HepG2 (cell line): ENCODE results near the gene PIM1. TPM values are rescaled to one million over a fixed set of nuclear protein-coding genes. Genes with fewer than 3 reads are reported as not detected.

ENCODE experiments used
- CBX2 ChIP-seq, 2 experiments: fragments of 200-600 bp in 1 of 2; sonication (generic); formaldehyde crosslinking in 1 of 2; IDR thresholded peaks; 2 replicates each; pipeline versions ENCODE4 v1.7.0 to v1.8.1; 2018 to 2022; ENCODE audit warnings: low read depth in 2 of 2, low read length in 1 of 2, mild to moderate bottlenecking in 1 of 2, missing genetic modification reagents in 1 of 2
- FOSL2 ChIP-seq: sonication (generic); formaldehyde crosslinking; IDR thresholded peaks from 2 replicates; pipeline ENCODE4 v1.4.0; 2020; ENCODE audit warnings: missing genetic modification reagents
- GATAD2A ChIP-seq: IDR thresholded peaks from 2 replicates; pipeline ENCODE4 v1.6.1; 2016
- MYNN ChIP-seq: sonication (generic); formaldehyde crosslinking; IDR thresholded peaks from 2 replicates; pipeline ENCODE4 v1.4.0; 2020; ENCODE audit warnings: mild to moderate bottlenecking, low read depth, missing genetic modification reagents
- NPAS2 ChIP-seq: sonication (generic); formaldehyde crosslinking; IDR thresholded peaks from 2 replicates; pipeline ENCODE4 v1.8.0; 2022; ENCODE audit warnings: mild to moderate bottlenecking, missing genetic modification reagents, borderline replicate concordance
- SATB2 ChIP-seq: sonication (generic); formaldehyde crosslinking; IDR thresholded peaks from 2 replicates; pipeline ENCODE4 v1.5.0; 2020; ENCODE audit warnings: missing genetic modification reagents
- TEAD2 ChIP-seq: sonication (generic); formaldehyde crosslinking; IDR thresholded peaks from 2 replicates; pipeline ENCODE4 v1.9.0; 2021; ENCODE audit warnings: missing genetic modification reagents
- TP53 ChIP-seq: sonication (generic); formaldehyde crosslinking; conservative IDR thresholded peaks from 2 replicates; pipeline ENCODE4 v1.4.0; 2020; ENCODE audit warnings: missing genetic modification reagents
- ZFP36L1 ChIP-seq: sonication (generic); formaldehyde crosslinking; IDR thresholded peaks from 2 replicates; pipeline ENCODE4 v1.8.0; 2022; ENCODE audit warnings: mild to moderate bottlenecking, missing genetic modification reagents, moderate library complexity
- ZKSCAN5 ChIP-seq: sonication (generic); formaldehyde crosslinking; IDR thresholded peaks from 2 replicates; pipeline ENCODE4 v1.5.1; 2020; ENCODE audit warnings: mild to moderate bottlenecking, missing genetic modification reagents
- ZNF547 ChIP-seq: sonication (generic); formaldehyde crosslinking; IDR thresholded peaks from 2 replicates; pipeline ENCODE4 v1.5.1; 2020; ENCODE audit warnings: mild to moderate bottlenecking, missing genetic modification reagents
- ZNF746 ChIP-seq: sonication (generic); formaldehyde crosslinking; IDR thresholded peaks from 2 replicates; pipeline ENCODE4 v1.8.0; 2022; ENCODE audit warnings: mild to moderate bottlenecking, missing genetic modification reagents
- polyA plus RNA-seq, 8 experiments: library from polyadenylated mRNA; depleted of rRNA in 3 of 8; stranded (reverse) in 7 of 8; unstranded in 1 of 8; fragments of >200 nt; fragmentation: Illumina TruSeq in 4 of 8; extraction: Trizol in 4 of 8; gene quantifications; 2 replicates each; pipeline versions ENCODE4 v1.2.1 to v1.2.3, GENCODE V29; 2011 to 2016; ENCODE audit warnings: low read depth in 4 of 8, missing spikeins in 1 of 8, mixed read lengths in 1 of 8; ENCODE audit not compliant: insufficient read depth in 1 of 8
- total RNA-seq, 5 experiments: library from RNA; depleted of rRNA; stranded (reverse); fragments of >200 nt; fragmentation: Illumina TruSeq; extraction: Trizol; gene quantifications; 2 replicates each; pipeline ENCODE4 v1.2.3, GENCODE V29; 2016; ENCODE audit warnings: low read depth in 1 of 5
- TF ChIP-seq, protein P1 (sequence below): sonication (generic); formaldehyde crosslinking; conservative IDR thresholded peaks from 2 replicates; pipeline ENCODE4 v1.4.0; 2020; ENCODE audit warnings: missing genetic modification reagents
- TF ChIP-seq, protein P2 (sequence below): sonication (generic); formaldehyde crosslinking; IDR thresholded peaks from 2 replicates; pipeline ENCODE4 v1.5.1; 2020; ENCODE audit warnings: missing genetic modification reagents, mild to moderate bottlenecking, borderline replicate concordance
- TF ChIP-seq, protein P3 (sequence below): sonication (generic); formaldehyde crosslinking; IDR thresholded peaks from 2 replicates; pipeline ENCODE4 v1.9.0; 2021; ENCODE audit warnings: mild to moderate bottlenecking, missing genetic modification reagents
- TF ChIP-seq, protein P4 (sequence below): sonication (generic); formaldehyde crosslinking; IDR thresholded peaks from 2 replicates; pipeline ENCODE4 v1.8.0; 2022; ENCODE audit warnings: missing genetic modification reagents, mild to moderate bottlenecking, borderline replicate concordance

Gene PIM1
- total and polyA plus RNA-seq, 2 of the 13 experiments (the other 11 are each of a cell fraction or from before 2014, with no cell fraction given), result 29.4 to 117 TPM

DNA sequence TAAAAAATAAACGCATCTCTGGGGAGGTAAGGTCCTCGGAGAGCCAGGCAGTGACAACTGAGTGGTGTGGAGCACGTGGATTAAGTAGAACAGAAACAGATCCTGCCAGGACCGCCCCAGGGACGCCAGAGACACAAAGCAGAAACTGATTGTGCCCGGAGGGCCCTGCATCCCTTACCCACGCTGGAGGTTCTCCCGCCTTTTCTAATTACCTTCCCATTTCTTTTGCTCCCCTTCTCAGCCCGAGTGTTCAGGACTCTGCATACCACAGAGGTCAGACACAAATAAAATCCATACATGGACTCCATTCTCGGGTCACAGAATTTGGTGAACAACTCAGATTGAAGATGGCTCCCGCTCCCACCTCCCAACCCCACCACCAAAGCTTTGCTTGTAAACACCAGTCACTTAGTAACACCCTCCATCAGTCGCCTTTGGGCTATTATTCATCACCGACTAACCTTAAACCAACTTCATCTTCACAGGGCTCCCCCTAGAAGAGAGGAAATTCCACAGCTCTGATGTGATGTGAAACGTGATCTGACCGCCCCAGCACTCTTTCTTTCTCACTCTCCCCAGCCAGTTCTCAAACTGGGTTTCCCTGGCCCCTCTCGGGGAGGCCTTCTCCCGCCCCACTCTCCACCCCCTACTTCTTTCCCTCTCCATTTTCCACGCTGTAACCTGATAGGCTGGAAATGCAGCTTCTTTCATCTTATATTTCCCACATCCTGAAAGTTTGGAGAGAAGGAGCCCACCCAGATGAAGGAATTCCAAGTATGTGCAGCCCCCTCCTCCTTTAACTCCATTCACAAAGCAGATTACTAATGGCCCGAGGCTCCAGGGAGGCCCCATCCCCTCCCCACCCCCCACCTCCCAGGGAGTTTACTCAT lies 32.5 kb upstream of the PIM1 start (continued):
- no peak for TF ChIP-seq ZFP36L1 (CRISPR knock-in tag)
- TF ChIP-seq, protein P1, sequence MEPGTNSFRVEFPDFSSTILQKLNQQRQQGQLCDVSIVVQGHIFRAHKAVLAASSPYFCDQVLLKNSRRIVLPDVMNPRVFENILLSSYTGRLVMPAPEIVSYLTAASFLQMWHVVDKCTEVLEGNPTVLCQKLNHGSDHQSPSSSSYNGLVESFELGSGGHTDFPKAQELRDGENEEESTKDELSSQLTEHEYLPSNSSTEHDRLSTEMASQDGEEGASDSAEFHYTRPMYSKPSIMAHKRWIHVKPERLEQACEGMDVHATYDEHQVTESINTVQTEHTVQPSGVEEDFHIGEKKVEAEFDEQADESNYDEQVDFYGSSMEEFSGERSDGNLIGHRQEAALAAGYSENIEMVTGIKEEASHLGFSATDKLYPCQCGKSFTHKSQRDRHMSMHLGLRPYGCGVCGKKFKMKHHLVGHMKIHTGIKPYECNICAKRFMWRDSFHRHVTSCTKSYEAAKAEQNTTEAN (CRISPR knock-in tag), result no peak; the same call in 1 of the 2 replicates
- TF ChIP-seq, protein P2, sequence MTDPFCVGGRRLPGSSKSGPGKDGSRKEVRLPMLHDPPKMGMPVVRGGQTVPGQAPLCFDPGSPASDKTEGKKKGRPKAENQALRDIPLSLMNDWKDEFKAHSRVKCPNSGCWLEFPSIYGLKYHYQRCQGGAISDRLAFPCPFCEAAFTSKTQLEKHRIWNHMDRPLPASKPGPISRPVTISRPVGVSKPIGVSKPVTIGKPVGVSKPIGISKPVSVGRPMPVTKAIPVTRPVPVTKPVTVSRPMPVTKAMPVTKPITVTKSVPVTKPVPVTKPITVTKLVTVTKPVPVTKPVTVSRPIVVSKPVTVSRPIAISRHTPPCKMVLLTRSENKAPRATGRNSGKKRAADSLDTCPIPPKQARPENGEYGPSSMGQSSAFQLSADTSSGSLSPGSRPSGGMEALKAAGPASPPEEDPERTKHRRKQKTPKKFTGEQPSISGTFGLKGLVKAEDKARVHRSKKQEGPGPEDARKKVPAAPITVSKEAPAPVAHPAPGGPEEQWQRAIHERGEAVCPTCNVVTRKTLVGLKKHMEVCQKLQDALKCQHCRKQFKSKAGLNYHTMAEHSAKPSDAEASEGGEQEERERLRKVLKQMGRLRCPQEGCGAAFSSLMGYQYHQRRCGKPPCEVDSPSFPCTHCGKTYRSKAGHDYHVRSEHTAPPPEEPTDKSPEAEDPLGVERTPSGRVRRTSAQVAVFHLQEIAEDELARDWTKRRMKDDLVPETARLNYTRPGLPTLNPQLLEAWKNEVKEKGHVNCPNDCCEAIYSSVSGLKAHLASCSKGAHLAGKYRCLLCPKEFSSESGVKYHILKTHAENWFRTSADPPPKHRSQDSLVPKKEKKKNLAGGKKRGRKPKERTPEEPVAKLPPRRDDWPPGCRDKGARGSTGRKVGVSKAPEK, result no peak
- TF ChIP-seq MYNN (CRISPR knock-in tag), result peak; percentile 27; the same call in 1 of the 2 replicates
- TF ChIP-seq CBX2 (IDR thresholded peaks at IDR 0.05; ENCODE audit: low read depth, low read length), result no peak
- TF ChIP-seq CBX2 (CRISPR knock-in tag; IDR thresholded peaks at IDR 0.05; ENCODE audit: low read depth), result no peak
- peak; percentile 72; the same call in 1 of the 2 replicates for TF ChIP-seq TP53
- TF ChIP-seq, protein P3, sequence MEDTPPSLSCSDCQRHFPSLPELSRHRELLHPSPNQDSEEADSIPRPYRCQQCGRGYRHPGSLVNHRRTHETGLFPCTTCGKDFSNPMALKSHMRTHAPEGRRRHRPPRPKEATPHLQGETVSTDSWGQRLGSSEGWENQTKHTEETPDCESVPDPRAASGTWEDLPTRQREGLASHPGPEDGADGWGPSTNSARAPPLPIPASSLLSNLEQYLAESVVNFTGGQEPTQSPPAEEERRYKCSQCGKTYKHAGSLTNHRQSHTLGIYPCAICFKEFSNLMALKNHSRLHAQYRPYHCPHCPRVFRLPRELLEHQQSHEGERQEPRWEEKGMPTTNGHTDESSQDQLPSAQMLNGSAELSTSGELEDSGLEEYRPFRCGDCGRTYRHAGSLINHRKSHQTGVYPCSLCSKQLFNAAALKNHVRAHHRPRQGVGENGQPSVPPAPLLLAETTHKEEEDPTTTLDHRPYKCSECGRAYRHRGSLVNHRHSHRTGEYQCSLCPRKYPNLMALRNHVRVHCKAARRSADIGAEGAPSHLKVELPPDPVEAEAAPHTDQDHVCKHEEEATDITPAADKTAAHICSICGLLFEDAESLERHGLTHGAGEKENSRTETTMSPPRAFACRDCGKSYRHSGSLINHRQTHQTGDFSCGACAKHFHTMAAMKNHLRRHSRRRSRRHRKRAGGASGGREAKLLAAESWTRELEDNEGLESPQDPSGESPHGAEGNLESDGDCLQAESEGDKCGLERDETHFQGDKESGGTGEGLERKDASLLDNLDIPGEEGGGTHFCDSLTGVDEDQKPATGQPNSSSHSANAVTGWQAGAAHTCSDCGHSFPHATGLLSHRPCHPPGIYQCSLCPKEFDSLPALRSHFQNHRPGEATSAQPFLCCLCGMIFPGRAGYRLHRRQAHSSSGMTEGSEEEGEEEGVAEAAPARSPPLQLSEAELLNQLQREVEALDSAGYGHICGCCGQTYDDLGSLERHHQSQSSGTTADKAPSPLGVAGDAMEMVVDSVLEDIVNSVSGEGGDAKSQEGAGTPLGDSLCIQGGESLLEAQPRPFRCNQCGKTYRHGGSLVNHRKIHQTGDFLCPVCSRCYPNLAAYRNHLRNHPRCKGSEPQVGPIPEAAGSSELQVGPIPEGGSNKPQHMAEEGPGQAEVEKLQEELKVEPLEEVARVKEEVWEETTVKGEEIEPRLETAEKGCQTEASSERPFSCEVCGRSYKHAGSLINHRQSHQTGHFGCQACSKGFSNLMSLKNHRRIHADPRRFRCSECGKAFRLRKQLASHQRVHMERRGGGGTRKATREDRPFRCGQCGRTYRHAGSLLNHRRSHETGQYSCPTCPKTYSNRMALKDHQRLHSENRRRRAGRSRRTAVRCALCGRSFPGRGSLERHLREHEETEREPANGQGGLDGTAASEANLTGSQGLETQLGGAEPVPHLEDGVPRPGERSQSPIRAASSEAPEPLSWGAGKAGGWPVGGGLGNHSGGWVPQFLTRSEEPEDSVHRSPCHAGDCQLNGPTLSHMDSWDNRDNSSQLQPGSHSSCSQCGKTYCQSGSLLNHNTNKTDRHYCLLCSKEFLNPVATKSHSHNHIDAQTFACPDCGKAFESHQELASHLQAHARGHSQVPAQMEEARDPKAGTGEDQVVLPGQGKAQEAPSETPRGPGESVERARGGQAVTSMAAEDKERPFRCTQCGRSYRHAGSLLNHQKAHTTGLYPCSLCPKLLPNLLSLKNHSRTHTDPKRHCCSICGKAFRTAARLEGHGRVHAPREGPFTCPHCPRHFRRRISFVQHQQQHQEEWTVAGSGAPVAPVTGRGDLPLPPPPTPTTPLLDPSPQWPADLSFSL (CRISPR knock-in tag), result 0 out of 2 replicates have a peak, but pooled peaks have one; percentile 14
- TF ChIP-seq NPAS2 (CRISPR knock-in tag), result no peak
- TF ChIP-seq ZKSCAN5 (CRISPR knock-in tag), result no peak
- TF ChIP-seq, protein P4, sequence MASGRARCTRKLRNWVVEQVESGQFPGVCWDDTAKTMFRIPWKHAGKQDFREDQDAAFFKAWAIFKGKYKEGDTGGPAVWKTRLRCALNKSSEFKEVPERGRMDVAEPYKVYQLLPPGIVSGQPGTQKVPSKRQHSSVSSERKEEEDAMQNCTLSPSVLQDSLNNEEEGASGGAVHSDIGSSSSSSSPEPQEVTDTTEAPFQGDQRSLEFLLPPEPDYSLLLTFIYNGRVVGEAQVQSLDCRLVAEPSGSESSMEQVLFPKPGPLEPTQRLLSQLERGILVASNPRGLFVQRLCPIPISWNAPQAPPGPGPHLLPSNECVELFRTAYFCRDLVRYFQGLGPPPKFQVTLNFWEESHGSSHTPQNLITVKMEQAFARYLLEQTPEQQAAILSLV (CRISPR knock-in tag), result peak; percentile 57; the same call in 1 of the 2 replicates
- TF ChIP-seq SATB2 (CRISPR knock-in tag), result peak; percentile 30; the same call in 1 of the 2 replicates
- peak; percentile 67 for TF ChIP-seq FOSL2 (CRISPR knock-in tag)
- peak; percentile 39; the same call in 1 of the 2 replicates for TF ChIP-seq ZNF746
- 0 out of 2 replicates have a peak, but pooled peaks have one; percentile 24 for TF ChIP-seq ZNF547 (CRISPR knock-in tag)
- peak; percentile 20; the same call in 1 of the 2 replicates for TF ChIP-seq TEAD2 (CRISPR knock-in tag)
- peak; percentile 70 for TF ChIP-seq GATAD2A (CRISPR knock-in tag)
